ENCODE results near the gene RGS17. TPM values are rescaled to one million over a fixed set of nuclear protein-coding genes. Genes with fewer than 3 reads are reported as not detected.

Gene RGS17
- total RNA-seq, 1 donor, result 38.1 TPM

GRCh38 chr6:153074761-153075160 lies 56.3 kb downstream of the RGS17 start:
- H3K4me3 ChIP-seq (ENCODE audit: low read depth, low read length), result no peak overlapping the region
- TF ChIP-seq, protein P1, sequence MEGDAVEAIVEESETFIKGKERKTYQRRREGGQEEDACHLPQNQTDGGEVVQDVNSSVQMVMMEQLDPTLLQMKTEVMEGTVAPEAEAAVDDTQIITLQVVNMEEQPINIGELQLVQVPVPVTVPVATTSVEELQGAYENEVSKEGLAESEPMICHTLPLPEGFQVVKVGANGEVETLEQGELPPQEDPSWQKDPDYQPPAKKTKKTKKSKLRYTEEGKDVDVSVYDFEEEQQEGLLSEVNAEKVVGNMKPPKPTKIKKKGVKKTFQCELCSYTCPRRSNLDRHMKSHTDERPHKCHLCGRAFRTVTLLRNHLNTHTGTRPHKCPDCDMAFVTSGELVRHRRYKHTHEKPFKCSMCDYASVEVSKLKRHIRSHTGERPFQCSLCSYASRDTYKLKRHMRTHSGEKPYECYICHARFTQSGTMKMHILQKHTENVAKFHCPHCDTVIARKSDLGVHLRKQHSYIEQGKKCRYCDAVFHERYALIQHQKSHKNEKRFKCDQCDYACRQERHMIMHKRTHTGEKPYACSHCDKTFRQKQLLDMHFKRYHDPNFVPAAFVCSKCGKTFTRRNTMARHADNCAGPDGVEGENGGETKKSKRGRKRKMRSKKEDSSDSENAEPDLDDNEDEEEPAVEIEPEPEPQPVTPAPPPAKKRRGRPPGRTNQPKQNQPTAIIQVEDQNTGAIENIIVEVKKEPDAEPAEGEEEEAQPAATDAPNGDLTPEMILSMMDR (IDR thresholded peaks at IDR 0.05; ENCODE audit: insufficient read depth, low read length), result no peak
- DNase-seq (ENCODE audit: low read depth), result peak; percentile 70

GRCh38 chr6:153073841-153074240 lies 57.2 kb downstream of the RGS17 start:
- TF ChIP-seq, protein P1 (IDR thresholded peaks at IDR 0.05; ENCODE audit: insufficient read depth, low read length), result no peak
- DNase-seq (ENCODE audit: low read depth), result no peak
- no peak overlapping the region for H3K4me3 ChIP-seq (ENCODE audit: low read depth, low read length)

DNA sequence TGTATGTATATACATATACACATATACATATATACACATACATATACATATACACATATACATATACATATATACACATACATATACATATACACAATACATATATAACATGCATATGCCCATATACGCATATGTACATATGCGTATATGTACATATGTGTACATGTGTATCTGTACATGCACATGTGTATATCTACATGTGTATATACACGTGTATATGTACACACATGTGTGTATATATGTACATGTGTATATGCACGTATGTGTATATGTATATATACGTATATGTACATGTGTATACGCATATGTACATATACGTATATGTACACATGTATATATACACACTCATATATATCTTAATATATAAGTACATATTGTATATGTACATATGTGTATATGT lies 60.3 kb downstream of the RGS17 start:
- no peak overlapping the region for H3K4me3 ChIP-seq (ENCODE audit: low read depth, low read length)
- TF ChIP-seq, protein P1 (IDR thresholded peaks at IDR 0.05; ENCODE audit: insufficient read depth, low read length), result no peak
- no peak for DNase-seq (ENCODE audit: low read depth)

DNA sequence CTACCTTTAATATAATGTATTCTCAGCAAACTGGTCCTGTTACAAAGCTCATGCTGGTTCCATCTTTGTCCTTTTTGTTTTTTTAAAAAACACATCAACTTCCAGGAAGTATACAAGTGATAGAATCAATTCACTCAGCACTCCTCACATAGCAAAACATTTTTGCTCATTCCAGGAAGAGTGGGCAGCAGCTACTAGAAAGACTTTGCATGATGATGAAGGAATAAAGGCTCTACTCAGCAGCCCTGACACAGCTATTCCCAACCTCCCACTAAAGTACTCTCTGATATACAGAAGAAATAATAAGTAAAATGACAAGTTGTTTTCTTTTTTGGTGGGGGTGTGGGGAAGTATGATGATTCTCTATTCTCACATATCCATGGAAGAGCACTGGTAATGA lies 61.2 kb downstream of the RGS17 start:
- no peak for DNase-seq (ENCODE audit: low read depth)
- TF ChIP-seq, protein P1 (IDR thresholded peaks at IDR 0.05; ENCODE audit: insufficient read depth, low read length), result no peak
- H3K4me3 ChIP-seq (ENCODE audit: low read depth, low read length), result no peak overlapping the region

GRCh38 chr6:153065222-153065621 lies 65.9 kb downstream of the RGS17 start:
- no peak overlapping the region for H3K4me3 ChIP-seq (ENCODE audit: low read depth, low read length)
- TF ChIP-seq, protein P1 (IDR thresholded peaks at IDR 0.05; ENCODE audit: insufficient read depth, low read length), result no peak
- DNase-seq (ENCODE audit: low read depth), result no peak

GRCh38 chr6:153063936-153064335 lies 67.1 kb downstream of the RGS17 start:
- DNase-seq (ENCODE audit: low read depth), result no peak
- TF ChIP-seq, protein P1 (IDR thresholded peaks at IDR 0.05; ENCODE audit: insufficient read depth, low read length), result no peak
- H3K4me3 ChIP-seq (ENCODE audit: low read depth, low read length), result no peak overlapping the region

DNA sequence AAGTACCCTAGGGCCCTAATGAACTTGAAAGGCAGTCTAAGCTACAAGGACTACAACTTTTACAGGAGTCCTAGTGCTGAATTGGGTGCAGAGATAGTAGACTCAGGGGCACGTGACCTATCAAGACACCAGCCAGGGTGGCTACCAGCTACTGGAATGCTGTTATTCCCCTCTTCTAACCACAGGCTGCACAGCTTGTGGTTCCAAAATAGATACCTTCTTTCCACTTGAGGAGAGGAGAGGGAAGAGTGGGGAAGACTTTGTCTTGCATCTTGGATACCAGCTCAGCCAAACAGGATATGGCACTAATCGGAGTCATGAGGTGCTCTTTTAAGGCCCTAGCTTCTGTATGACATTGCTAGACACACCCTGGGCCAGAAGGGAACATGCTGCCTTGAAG lies 68.6 kb downstream of the RGS17 start:
- TF ChIP-seq, protein P1 (IDR thresholded peaks at IDR 0.05; ENCODE audit: insufficient read depth, low read length), result no peak
- no peak overlapping the region for H3K4me3 ChIP-seq (ENCODE audit: low read depth, low read length)
- DNase-seq (ENCODE audit: low read depth), result no peak
